Ectodermal cell (in vitro differentiated cells): ENCODE measurements around the gene TMEM59.
"Not testable (repeated sequence)": the region's sequence is repeated elsewhere in the genome, so short reads cannot be mapped to it uniquely, and the experiment has no call there.

Experiments used
- H3K27ac ChIP-seq: 2 replicates; pipeline ENCODE4 v1.7.0; 2013; ENCODE audit warnings: mild to moderate bottlenecking, low read depth, low read length; ENCODE audit not compliant: insufficient read depth, poor library complexity, severe bottlenecking
- H3K27me3 ChIP-seq: 2 replicates; pipeline ENCODE4 v1.7.0; 2013; ENCODE audit warnings: mild to moderate bottlenecking, low read length; ENCODE audit not compliant: insufficient read depth, control insufficient read depth, poor library complexity, severe bottlenecking
- H3K36me3 ChIP-seq: one replicate; pipeline ENCODE4 v1.7.0; 2013; ENCODE audit warnings: low read length; ENCODE audit not compliant: control insufficient read depth, insufficient read depth
- H3K4me1 ChIP-seq: one replicate; pipeline ENCODE4 v1.7.0; 2013; ENCODE audit warnings: low read length; ENCODE audit not compliant: control insufficient read depth, insufficient read depth
- H3K4me3 ChIP-seq: 2 replicates; pipeline ENCODE4 v1.7.0; 2013; ENCODE audit warnings: low read depth, low read length, control low read depth; ENCODE audit not compliant: insufficient read depth
- H3K9me3 ChIP-seq: 2 replicates; pipeline ENCODE4 v1.7.0; 2013; ENCODE audit warnings: mild to moderate bottlenecking, low read length, moderate library complexity; ENCODE audit not compliant: control insufficient read depth
- WGBS, 2 experiments: methylation state at CpG; one replicate each; pipeline ENCODE4 v1.1.7; 2013; ENCODE audit warnings: missing lambda C conversion rate in 2 of 2; 5-methylcytosine and 5-hydroxymethylcytosine counted together

TMEM59 gene

DNA sequence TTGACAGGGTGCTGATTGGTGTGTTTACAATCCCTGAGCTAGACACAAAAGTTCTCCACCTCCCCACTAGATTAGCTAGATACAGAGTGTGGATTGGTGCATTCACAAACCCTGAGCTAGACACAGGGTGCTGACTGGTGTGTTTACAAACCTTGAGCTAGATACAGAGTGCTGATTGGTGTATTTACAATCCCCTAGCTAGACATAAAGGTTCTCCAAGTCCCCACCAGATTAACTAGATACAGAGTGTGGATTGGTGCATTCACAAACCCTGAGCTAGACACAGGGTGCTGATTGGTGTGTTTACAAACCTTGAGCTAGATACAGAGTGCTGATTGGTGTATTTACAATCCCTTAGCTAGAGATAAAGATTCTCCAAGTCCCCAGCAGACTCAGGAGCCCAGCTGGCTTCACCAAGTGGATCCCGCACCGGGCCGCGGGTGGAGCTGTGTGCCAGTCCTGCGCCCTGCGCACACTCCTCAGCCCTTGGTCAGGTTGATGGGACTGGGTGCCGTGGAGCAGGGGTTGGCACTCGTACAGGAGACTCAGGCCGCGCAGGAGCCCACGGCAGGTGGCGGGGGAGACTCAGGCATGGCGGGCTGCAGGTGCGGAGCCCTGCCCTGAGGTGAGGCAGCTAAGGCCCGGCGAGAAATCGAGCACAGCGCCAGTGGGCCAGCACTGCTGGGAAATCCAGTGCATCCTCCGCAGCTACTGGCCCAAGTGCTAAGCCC, 49.1 kb downstream of the TMEM59 start:
- H3K27me3 ChIP-seq, H3K27ac ChIP-seq, H3K4me1 ChIP-seq, H3K4me3 ChIP-seq, H3K36me3 ChIP-seq, H3K9me3 ChIP-seq: not testable (repeated sequence)
- WGBS, 2 experiments, result 96 to 97% methylated on average over 19 of the region's 19 CpGs

DNA sequence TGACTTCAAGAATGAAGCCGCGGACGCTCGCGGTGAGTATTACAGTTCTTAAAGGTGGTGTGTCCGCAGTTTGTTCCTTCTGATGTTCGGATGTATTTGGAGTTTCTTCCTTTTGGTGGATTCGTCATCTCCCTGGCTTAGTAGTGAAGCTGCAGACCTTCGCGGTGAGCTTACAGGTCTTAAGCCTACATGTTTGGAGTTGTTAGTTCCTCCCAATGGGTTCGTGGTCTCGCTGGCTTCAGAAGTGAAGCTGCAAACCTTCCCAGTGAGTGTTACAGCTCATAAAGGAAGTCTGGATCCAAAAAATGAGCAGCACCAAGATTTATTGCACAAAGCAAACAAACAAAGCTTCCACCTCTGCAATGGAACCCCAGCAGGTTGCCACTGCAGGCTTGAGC, 49.8 kb downstream of the TMEM59 start:
- 91 to 94% methylated on average over 12 of the region's 12 CpGs for WGBS, 2 experiments
- H3K9me3 ChIP-seq, result no peaks in the 10 kb centered on the region
- no peaks in the 10 kb centered on the region for H3K27me3 ChIP-seq
- H3K36me3 ChIP-seq, result no peaks in the 10 kb centered on the region
- no peak overlapping the region for H3K4me3 ChIP-seq
- no peaks in the 10 kb centered on the region for H3K4me1 ChIP-seq
- H3K27ac ChIP-seq, result no peak overlapping the region

DNA sequence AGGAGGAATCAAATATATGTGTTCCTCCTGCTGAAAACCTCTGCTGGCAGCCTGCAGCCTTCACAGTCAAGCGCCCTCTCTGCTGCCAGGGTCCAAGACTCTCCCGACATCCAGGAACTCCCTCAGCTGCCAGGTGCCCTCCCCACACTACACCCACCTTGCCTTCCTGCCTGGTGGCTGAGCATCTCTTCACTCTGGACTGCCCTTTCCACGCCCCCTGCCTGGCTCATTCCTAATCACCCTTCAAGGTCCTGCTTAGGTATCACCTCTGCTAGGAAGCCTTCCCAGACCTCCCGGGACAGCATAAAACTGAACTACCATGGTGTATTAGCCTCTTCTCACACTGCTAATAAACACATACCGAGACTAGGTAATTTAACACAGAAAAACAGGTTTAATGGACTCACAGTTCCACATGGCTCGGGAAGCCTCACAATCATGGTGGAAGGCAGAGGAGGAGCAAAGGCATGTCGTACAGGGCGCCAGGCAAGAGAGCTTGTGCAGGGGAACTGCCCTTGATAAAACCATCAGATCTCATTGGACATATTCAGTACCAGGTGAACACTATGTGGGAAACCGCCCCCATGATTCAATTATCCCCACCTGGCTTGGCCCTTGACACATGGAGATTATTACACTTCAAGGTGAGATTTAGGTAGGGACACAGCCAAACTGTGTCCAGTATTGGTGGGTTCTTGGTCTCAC, 50.3 kb downstream of the TMEM59 start:
- H3K27ac ChIP-seq, result no peak overlapping the region
- 88 to 92% methylated on average over 9 of the region's 9 CpGs for WGBS, 2 experiments
- H3K9me3 ChIP-seq, result no peaks in the 10 kb centered on the region
- no peaks in the 10 kb centered on the region for H3K36me3 ChIP-seq
- H3K4me3 ChIP-seq, result no peak overlapping the region
- no peaks in the 10 kb centered on the region for H3K4me1 ChIP-seq
- H3K27me3 ChIP-seq, result no peaks in the 10 kb centered on the region

DNA sequence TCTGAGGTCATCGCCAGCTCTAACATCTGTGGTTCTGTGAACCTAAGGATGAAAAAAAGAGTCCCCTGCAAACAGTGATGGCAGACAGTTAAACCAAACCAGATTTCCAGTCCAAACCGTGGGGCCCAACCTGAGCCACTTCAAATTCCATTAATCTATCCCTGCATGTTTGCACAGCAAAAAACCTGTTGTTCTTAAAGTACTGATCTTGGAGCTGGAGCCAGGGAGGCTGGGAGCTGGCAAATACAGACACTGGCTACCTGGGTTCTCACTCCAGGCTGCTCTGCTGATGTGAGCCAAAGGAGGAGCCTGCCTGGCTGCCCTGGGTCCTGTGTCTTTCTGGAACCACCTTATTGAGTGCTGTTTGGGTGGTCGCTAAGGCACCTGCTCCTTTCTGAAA, 51.4 kb downstream of the TMEM59 start:
- WGBS, 2 experiments, result 86 to 87% methylated on average over 3 of the region's 3 CpGs

DNA sequence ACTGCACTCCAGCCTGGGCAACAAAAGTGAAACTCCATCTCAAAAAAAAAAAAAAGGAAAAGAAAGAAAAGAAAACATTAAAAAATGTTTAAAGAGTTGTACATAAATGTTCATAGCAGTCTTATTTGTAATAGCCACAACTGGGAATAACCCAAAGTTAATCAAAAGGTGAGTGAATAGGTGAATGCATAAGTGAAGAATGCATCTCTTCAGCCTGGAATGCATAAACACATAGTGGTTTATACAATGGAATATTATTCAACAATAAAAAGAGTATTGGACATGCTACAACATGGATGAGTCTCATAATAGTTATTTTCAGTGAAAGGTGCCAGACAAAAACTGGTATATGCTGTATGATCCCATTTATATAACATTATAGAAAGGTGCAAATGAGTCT, 53.1 kb downstream of the TMEM59 start:
- Histone ChIP-seq H3K9me3 (no peaks in the 10 kb centered on the region), H3K27ac (no peak overlapping the region), H3K36me3 (no peaks in the 10 kb centered on the region), H3K4me1 (no peaks in the 10 kb centered on the region), H3K27me3 (no peaks in the 10 kb centered on the region), H3K4me3 (no peak overlapping the region)

More for the DNA sequence above, 51.4 kb downstream of the TMEM59 start:
- no peaks in the 10 kb centered on the region for H3K36me3 ChIP-seq
- no peak overlapping the region for H3K4me3 ChIP-seq
- no peaks in the 10 kb centered on the region for H3K27me3 ChIP-seq
- no peaks in the 10 kb centered on the region for H3K9me3 ChIP-seq
- no peaks in the 10 kb centered on the region for H3K4me1 ChIP-seq
- H3K27ac ChIP-seq, result no peak overlapping the region

DNA sequence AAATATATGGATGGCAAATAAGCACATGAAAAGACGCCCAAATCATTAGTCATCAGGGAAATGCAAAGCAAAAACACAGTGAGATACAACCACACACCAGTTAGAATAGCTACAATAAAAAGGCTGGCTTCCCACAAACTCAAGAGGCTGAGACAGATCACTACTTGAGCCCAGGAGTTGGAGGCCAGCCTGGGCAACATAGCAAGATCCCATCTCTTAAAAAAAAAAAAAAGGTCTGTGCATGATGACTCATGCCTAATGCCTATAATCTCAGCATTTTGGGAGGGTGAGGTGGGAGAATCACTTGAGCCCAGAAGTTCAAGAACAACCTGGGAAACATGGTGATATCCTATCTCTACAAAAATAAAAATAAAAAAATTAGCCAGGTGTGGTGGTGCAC, 54.8 kb downstream of the TMEM59 start:
- WGBS, 2 experiments, result 91 to 100% methylated on average over 1 of the region's 1 CpG
- Histone ChIP-seq H3K36me3 (no peaks in the 10 kb centered on the region), H3K4me1 (no peaks in the 10 kb centered on the region), H3K9me3 (no peaks in the 10 kb centered on the region), H3K27me3 (no peaks in the 10 kb centered on the region), H3K27ac (no peak overlapping the region), H3K4me3 (no peak overlapping the region)

DNA sequence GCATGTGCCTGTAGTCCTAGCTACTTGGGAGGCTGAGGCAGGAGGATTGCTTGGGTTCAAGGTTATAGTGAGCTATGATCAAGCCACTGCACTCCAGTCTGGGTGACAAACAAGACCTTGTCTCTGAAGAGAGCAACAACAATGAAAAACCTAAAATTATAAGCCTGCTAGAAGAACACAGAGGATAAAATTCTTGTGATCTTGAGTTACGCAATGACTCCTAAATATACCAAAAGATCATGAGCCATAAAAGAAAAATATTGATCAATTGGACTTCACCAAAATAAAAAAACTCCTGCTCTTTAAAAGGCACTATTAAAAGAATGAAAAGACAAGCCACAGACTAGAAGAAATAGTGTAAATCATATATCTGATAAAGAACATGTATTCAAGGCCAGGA, 57.3 kb downstream of the TMEM59 start:
- Histone ChIP-seq H3K36me3 (no peaks in the 10 kb centered on the region), H3K4me3 (no peak overlapping the region), H3K9me3 (no peaks in the 10 kb centered on the region), H3K27me3 (no peaks in the 10 kb centered on the region), H3K27ac (no peak overlapping the region), H3K4me1 (no peaks in the 10 kb centered on the region)
- WGBS, 2 experiments, result 100% methylated on average over 1 of the region's 1 CpG

DNA sequence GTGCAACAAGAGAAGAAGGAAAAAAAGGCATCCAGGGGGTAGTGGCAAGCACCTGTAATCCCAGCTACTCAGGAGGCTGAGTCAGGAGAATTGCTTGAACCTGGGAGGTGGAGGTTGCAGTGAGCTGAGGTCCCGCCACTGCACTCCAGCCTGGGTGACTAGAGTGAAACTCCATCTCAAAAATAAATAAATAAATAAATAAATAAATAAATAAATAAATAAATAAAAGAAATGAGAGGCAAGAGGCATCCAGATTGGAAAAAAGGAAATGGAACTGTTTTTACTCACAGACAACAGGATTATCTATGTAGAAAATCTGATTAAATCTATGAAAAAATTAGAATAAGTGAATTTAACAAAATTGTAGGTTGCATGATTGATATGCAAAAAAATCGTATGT, 58.5 kb downstream of the TMEM59 start:
- not testable (repeated sequence) for H3K4me1 ChIP-seq, H3K9me3 ChIP-seq, H3K36me3 ChIP-seq, H3K27ac ChIP-seq, H3K4me3 ChIP-seq, H3K27me3 ChIP-seq
- WGBS, 2 experiments, result 85% methylated on average over 1 of the region's 2 CpGs; no CpG with 5 or more reads in 1 of the 2 experiments

DNA sequence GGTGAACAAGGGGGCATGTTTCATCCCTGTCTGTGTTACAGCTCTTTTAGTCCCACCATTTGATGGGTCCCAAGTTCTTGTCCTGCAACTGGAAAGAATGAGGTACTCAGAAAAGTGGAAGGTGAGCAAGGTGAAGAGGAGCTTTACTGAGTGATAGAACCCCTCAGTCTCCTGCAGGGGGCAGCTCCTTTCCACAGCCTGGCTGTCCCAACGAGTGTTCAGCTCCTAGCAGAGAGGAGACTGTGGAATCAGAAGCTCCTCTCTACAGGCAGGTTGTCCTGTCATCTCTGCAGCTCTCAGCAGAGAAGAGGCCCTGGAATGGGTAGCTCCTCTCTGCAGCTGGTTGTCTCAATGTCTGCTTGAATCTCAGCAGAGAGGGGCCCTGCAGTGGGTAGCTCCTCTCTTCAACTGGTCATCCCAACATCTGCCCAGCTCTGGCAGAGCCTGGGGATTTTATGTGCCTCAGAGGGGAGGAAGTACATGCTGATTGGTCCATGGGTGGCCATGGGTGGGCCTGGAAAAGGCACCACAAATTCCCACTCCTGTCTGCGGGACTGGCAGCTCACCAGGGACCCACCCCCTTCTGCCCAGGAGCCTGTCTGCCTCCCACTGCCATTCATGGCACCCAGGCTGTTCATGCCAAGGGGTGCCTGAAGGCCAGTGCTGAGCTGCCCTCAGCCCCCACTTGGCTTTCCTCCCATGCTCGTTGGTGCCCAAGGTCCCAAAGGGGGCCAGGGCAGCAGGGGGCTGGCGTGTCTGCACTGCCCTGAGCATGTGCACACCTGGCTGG, 60.7 kb downstream of the TMEM59 start:
- H3K4me1 ChIP-seq, result no peaks in the 10 kb centered on the region
- H3K27me3 ChIP-seq, result no peaks in the 10 kb centered on the region
- no peak overlapping the region for H3K27ac ChIP-seq
- no peak overlapping the region for H3K4me3 ChIP-seq
- 81 to 83% methylated on average over 4 of the region's 4 CpGs for WGBS, 2 experiments
- no peaks in the 10 kb centered on the region for H3K9me3 ChIP-seq
- no peaks in the 10 kb centered on the region for H3K36me3 ChIP-seq

DNA sequence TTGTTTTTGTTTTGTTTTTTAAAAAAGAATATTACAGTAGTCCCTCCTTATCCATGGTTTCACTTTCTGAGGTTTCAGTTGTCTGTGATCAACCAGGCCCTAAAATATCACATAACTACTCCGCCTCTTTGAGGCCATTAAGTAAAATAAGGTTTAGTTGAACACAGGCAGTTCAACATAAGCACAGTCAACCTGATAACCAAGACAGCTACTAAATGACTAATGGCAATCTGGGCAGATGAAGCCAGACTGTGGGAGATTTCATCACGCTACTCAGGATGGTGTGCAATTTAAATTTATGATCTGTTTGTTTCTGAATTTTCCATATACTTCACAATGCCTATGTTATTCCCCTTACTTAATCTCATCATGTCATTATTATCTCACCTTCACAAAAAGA, 65.1 kb downstream of the TMEM59 start:
- Histone ChIP-seq H3K4me1 (no peaks in the 10 kb centered on the region), H3K4me3 (no peak overlapping the region), H3K27me3 (no peaks in the 10 kb centered on the region), H3K27ac (no peak overlapping the region), H3K36me3 (no peaks in the 10 kb centered on the region), H3K9me3 (no peaks in the 10 kb centered on the region)
- 92 to 100% methylated on average over 1 to 2 of the region's 2 CpGs for WGBS, 2 experiments
